ENCODE data around the gene PLCD3.

- TF ChIP-seq CTCF (optimal IDR thresholded peaks at IDR 0.05 in 1 of 3, IDR thresholded peaks at IDR 0.05 in 1 of 3, conservative IDR thresholded peaks at IDR 0.05 in 1 of 3; ENCODE audit: extremely low read depth in 1 of 3, insufficient read depth in 2 of 3, low read length in 3 of 3) = no peak
- TF ChIP-seq EZH2 (IDR thresholded peaks at IDR 0.05; ENCODE audit: low read length) = no peak
These were observed 34.0 kb downstream of the PLCD3 start for GRCh38 chr17:45098081-45098868.
